Measurements from ENCODE around the gene TP53INP2. TPM values are rescaled to one million over a fixed set of nuclear protein-coding genes. Genes with fewer than 3 reads are reported as not detected.

TP53INP2 gene
- total and polyA plus RNA-seq, 2 of the 13 experiments (the other 11 are each of a cell fraction or from before 2014, with no cell fraction given) = 5.2 to 18.8 TPM

DNA sequence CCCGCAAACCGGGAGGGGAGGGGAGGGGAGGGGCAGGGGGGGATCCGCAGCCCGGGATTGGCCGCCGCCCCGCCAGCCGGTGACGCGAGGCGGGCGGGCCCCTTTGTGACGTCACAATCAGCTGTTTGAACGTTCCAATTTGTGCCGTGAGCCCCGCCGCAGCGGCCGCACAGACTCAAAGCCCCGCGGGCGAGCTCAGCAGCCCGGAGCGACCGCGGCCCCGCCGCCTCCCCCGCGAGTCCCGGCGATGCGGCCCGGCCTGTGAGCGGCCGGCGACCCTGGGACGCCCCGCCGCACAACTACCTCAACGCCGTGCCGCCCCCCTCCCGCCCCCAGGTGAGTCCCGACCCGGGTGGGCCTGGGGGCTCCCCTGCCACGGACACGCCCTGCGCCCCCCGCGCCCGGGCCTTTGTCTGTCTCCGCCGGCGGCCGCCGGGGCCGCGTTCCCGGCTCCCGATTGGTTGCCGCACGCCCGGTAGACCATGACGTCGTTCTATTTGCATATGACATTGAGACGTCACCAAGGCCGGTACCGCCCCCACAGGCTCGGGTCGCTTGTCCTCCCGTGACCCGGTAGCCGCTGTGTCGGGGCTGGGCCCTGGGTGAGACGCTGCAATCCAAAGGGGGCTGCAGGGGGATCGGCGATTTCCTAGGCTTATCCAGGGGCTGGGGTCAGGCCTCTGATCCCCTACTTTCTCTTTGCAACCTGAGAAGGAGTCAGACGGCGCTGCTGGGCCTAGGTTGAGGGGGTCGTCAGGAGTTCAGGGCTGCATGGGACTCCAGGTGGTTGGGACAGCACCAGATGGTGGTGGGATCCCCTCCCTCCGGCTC lies at the start of gene TP53INP2 (continued):
- TF ChIP-seq, protein P1, sequence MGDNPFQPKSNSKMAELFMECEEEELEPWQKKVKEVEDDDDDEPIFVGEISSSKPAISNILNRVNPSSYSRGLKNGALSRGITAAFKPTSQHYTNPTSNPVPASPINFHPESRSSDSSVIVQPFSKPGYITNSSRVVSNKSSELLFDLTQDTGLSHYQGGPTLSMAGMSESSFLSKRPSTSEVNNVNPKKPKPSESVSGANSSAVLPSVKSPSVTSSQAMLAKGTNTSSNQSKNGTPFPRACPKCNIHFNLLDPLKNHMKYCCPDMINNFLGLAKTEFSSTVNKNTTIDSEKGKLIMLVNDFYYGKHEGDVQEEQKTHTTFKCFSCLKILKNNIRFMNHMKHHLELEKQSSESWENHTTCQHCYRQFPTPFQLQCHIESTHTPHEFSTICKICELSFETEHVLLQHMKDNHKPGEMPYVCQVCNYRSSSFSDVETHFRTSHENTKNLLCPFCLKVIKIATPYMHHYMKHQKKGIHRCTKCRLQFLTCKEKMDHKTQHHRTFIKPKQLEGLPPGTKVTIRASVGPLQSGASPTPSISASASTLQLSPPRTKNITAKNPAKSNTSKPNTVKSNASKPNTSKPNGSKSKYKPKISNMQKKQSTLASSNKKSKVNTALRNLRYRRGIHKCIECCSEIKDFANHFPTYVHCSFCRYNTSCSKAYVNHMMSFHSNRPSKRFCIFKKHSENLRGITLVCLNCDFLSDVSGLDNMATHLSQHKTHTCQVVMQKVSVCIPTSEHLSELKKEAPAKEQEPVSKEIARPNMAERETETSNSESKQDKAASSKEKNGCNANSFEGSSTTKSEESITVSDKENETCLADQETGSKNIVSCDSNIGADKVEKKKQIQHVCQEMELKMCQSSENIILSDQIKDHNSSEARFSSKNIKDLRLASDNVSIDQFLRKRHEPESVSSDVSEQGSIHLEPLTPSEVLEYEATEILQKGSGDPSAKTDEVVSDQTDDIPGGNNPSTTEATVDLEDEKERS (CRISPR knock-in tag; IDR thresholded peaks at IDR 0.05) = no peak
- TF ChIP-seq KLF13 (CRISPR knock-in tag; IDR thresholded peaks at IDR 0.05) = no peak
- TF ChIP-seq PTBP1 (IDR thresholded peaks at IDR 0.05; ENCODE audit: low read depth, low read length, poor library complexity, severe bottlenecking) = peak; percentile 98
- TF ChIP-seq, protein P2, sequence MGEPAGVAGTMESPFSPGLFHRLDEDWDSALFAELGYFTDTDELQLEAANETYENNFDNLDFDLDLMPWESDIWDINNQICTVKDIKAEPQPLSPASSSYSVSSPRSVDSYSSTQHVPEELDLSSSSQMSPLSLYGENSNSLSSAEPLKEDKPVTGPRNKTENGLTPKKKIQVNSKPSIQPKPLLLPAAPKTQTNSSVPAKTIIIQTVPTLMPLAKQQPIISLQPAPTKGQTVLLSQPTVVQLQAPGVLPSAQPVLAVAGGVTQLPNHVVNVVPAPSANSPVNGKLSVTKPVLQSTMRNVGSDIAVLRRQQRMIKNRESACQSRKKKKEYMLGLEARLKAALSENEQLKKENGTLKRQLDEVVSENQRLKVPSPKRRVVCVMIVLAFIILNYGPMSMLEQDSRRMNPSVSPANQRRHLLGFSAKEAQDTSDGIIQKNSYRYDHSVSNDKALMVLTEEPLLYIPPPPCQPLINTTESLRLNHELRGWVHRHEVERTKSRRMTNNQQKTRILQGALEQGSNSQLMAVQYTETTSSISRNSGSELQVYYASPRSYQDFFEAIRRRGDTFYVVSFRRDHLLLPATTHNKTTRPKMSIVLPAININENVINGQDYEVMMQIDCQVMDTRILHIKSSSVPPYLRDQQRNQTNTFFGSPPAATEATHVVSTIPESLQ (CRISPR knock-in tag; conservative IDR thresholded peaks at IDR 0.05) = 0 out of 2 replicates have a peak, but pooled peaks have one; percentile 73
- peak; percentile 57; the same call in 1 of the 2 replicates for TF ChIP-seq GATAD1 (CRISPR knock-in tag; IDR thresholded peaks at IDR 0.05)
- TF ChIP-seq, protein P3, sequence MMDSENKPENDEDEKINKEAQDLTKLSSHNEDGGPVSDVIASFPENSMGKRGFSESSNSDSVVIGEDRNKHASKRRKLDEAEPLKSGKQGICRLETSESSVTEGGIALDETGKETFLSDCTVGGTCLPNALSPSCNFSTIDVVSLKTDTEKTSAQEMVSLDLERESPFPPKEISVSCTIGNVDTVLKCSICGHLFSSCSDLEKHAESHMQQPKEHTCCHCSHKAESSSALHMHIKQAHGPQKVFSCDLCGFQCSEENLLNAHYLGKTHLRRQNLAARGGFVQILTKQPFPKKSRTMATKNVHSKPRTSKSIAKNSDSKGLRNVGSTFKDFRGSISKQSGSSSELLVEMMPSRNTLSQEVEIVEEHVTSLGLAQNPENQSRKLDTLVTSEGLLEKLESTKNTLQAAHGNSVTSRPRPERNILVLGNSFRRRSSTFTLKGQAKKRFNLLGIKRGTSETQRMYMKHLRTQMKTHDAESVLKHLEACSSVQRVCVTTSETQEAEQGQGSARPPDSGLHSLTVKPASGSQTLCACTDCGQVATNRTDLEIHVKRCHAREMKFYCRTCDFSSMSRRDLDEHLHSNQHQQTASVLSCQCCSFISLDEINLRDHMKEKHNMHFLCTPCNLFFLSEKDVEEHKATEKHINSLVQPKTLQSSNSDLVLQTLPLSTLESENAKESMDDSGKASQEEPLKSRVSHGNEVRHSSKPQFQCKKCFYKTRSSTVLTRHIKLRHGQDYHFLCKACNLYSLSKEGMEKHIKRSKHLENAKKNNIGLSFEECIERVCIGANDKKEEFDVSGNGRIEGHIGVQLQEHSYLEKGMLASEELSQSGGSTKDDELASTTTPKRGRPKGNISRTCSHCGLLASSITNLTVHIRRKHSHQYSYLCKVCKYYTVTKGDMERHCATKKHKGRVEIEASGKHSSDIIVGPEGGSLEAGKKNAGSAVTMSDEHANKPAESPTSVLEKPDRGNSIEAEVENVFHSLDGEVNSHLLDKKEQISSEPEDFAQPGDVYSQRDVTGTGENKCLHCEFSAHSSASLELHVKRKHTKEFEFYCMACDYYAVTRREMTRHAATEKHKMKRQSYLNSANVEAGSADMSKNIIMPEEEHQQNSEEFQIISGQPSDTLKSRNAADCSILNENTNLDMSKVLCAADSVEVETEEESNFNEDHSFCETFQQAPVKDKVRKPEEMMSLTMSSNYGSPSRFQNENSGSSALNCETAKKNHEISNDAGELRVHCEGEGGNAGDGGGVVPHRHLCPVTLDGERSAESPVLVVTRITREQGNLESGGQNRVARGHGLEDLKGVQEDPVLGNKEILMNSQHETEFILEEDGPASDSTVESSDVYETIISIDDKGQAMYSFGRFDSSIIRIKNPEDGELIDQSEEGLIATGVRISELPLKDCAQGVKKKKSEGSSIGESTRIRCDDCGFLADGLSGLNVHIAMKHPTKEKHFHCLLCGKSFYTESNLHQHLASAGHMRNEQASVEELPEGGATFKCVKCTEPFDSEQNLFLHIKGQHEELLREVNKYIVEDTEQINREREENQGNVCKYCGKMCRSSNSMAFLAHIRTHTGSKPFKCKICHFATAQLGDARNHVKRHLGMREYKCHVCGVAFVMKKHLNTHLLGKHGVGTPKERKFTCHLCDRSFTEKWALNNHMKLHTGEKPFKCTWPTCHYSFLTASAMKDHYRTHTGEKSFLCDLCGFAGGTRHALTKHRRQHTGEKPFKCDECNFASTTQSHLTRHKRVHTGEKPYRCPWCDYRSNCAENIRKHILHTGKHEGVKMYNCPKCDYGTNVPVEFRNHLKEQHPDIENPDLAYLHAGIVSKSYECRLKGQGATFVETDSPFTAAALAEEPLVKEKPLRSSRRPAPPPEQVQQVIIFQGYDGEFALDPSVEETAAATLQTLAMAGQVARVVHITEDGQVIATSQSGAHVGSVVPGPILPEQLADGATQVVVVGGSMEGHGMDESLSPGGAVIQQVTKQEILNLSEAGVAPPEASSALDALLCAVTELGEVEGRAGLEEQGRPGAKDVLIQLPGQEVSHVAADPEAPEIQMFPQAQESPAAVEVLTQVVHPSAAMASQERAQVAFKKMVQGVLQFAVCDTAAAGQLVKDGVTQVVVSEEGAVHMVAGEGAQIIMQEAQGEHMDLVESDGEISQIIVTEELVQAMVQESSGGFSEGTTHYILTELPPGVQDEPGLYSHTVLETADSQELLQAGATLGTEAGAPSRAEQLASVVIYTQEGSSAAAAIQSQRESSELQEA (CRISPR knock-in tag; IDR thresholded peaks at IDR 0.05; ENCODE audit: not compliant biosample characterization) = peak; percentile 93
- no peak for TF ChIP-seq ZNF720 (CRISPR knock-in tag; IDR thresholded peaks at IDR 0.05)
- TF ChIP-seq, protein P4, sequence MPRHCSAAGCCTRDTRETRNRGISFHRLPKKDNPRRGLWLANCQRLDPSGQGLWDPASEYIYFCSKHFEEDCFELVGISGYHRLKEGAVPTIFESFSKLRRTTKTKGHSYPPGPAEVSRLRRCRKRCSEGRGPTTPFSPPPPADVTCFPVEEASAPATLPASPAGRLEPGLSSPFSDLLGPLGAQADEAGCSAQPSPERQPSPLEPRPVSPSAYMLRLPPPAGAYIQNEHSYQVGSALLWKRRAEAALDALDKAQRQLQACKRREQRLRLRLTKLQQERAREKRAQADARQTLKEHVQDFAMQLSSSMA (CRISPR knock-in tag; IDR thresholded peaks at IDR 0.05) = peak; percentile 47; the same call in 1 of the 2 replicates
- TF ChIP-seq JUND (CRISPR knock-in tag; IDR thresholded peaks at IDR 0.05) = 0 out of 2 replicates have a peak, but pooled peaks have one; percentile 31
- no peak for TF ChIP-seq KLF12 (CRISPR knock-in tag; IDR thresholded peaks at IDR 0.05; ENCODE audit: borderline replicate concordance)
- TF ChIP-seq MEIS1 (CRISPR knock-in tag; IDR thresholded peaks at IDR 0.05; ENCODE audit: borderline replicate concordance) = peak; percentile 43; the same call in 1 of the 2 replicates
- TF ChIP-seq ZNF282 (IDR thresholded peaks at IDR 0.05; ENCODE audit: partially characterized antibody) = no peak
- no peak for TF ChIP-seq ZNF7 (CRISPR knock-in tag; IDR thresholded peaks at IDR 0.05)
- TF ChIP-seq ZNF335 (CRISPR knock-in tag; IDR thresholded peaks at IDR 0.05) = no peak; the same call in 1 of the 2 replicates
